Heart left ventricle (tissue), 13 donors: ENCODE data around the gene SNRPA1.

Experiments
- POLR2A ChIP-seq, 2 donors: fragments of 450-650 bp; IDR thresholded peaks; one replicate each; pipeline ENCODE4 v1.6.1; 2017; ENCODE audit warnings: antibody characterized with exemption in 2 of 2, mild to moderate bottlenecking in 2 of 2, moderate library complexity in 2 of 2
- TF ChIP-seq, protein P1 (sequence below), 12 donors: fragments of 200-600 bp; sonication (generic) in 4 of 12; IDR thresholded peaks; one replicate each; pipeline versions ENCODE4 v1.5.0 to v1.8.0; 2018 to 2022; ENCODE audit warnings: antibody characterized with exemption in 12 of 12, mild to moderate bottlenecking in 5 of 12
- donor health status: ischemic (EF 13 %, LVEDD 7.1; RV severe dilation, severe dysfunction).
- donor health status: DM: no; HTN: yes; CAD: no.
- donor health status: DM: no; HTN: no; CAD: no.
- donor health status: ischemic (EF 25% LVEDD 6.9; RV normal size, moderate dysfunction).
- donor health status: ischemic (EF 25% LVEDD 5.7; RV mildly dilated, moderate dysfunction).
- donor health status: ischemic (EF 35%, LVEDD 5.7; RV mildly dilated, moderate dysfunction).
- donor health status: nonischemic (EF 11% LVEDD 7.7; RV severe dilation, severe dysfunction).
- donor health status: DM: yes; HTN: yes; CAD: no.
- donor health status: PGD.
- donor health status: ischemic (EF 29% LVEDD 5.4; RV normal size, mild dysfunction).
- donor health status: nonischemic (EF 23%, LVEDD 6.1; RV moderate dilation, normal function).

DNA sequence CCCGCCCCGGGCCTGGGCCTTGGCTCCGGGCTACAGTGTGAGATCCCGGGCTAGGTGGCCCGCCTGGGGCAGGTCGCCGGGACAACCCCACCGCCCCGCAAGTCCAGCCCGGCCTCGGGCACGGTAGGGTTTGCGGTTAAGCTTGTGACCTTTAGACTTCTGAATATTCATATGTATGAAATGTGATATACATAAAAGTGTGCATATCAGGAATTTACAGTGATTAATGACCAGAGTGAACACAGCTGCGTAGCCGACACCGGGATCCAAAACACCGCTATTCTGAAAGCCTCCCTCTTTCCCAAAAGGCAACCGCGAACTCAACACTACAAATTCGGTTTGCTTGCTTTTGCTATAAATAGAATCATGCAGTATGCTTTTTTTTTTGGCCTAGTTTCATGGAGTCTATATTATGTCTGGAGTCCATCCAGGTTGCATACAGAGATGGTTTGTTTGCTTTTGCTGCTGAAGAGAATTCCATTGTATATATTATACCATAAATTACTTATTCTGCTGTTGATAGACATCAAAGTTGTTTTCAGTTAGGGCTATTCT, 636 bp upstream of the SNRPA1 start:
- TF ChIP-seq, protein P1, sequence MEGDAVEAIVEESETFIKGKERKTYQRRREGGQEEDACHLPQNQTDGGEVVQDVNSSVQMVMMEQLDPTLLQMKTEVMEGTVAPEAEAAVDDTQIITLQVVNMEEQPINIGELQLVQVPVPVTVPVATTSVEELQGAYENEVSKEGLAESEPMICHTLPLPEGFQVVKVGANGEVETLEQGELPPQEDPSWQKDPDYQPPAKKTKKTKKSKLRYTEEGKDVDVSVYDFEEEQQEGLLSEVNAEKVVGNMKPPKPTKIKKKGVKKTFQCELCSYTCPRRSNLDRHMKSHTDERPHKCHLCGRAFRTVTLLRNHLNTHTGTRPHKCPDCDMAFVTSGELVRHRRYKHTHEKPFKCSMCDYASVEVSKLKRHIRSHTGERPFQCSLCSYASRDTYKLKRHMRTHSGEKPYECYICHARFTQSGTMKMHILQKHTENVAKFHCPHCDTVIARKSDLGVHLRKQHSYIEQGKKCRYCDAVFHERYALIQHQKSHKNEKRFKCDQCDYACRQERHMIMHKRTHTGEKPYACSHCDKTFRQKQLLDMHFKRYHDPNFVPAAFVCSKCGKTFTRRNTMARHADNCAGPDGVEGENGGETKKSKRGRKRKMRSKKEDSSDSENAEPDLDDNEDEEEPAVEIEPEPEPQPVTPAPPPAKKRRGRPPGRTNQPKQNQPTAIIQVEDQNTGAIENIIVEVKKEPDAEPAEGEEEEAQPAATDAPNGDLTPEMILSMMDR (IDR thresholded peaks at IDR 0.05), result no peak
- no peak for TF ChIP-seq POLR2A (IDR thresholded peaks at IDR 0.05)
